ENCODE measurements around the gene FTL. TPM values are rescaled to one million over a fixed set of nuclear protein-coding genes. Genes with fewer than 3 reads are reported as not detected.

Gene FTL
- total RNA-seq, 2 experiments from 2014 or later: 616 to 627 TPM

- Mint-ChIP-seq H3K9me3 (no peaks in the 10 kb centered on the region), H3K27me3 (no peaks in the 10 kb centered on the region), H3K4me3 (no peak overlapping the region), H3K27ac (no peak overlapping the region), H3K36me3 (ENCODE audit: low read depth) (peaks cover 7% of the 10 kb centered on the region), H3K4me1 (ENCODE audit: low read depth) (no peaks in the 10 kb centered on the region)
- no peak for TF ChIP-seq CTCF (IDR thresholded peaks at IDR 0.05)
- Histone ChIP-seq H3K9me3 (ENCODE audit: control insufficient read depth in 1 of 2, insufficient read depth in 1 of 2, low read length in 2 of 2) (peaks cover 0 to 23% of the 10 kb centered on the region in 2 experiments), H3K4me1 (ENCODE audit: insufficient read depth, low read length) (no peaks in the 10 kb centered on the region), H3K36me3 (ENCODE audit: insufficient read depth, low read length) (no peaks in the 10 kb centered on the region), H3K27me3 (ENCODE audit: control insufficient read depth in 1 of 2, insufficient read depth in 2 of 2, low read length in 2 of 2) (no peaks in the 10 kb centered on the region), H3K27ac (ENCODE audit: low read depth in 1 of 2, low read length in 2 of 2) (no peak overlapping the region), H3K4me3 (ENCODE audit: low read length) (no peak overlapping the region)
- DNase-seq (no peak), ATAC-seq (ENCODE audit: poor library complexity) (no peak)
- intact Hi-C loops (cut with DNase I, micrococcal nuclease): no loop called here
- ChIA-PET POLR2A (no interaction called here), CTCF (no interaction called here)
These were observed 19.7 kb upstream of the FTL start for GRCh38 chr19:48945415-48945814.

DNA sequence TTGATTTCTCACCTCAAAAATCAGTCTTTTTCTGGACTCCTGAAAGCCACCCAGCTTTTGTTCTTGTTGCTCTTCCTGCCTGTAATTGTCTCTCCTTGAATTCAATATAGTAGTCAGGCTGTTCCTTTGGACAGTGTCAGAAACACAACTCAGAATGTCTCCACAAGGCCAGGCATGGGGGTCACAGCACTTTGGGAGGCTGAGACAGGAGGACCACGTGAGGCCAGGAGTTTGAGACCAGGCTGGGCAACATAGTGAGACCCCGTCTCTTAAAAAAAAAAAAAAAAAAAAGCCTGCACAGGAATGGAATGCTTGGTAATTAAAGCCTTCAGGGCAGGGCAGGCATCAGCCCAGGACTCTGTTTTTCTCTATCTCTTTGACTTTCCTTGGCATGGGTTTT, 19.3 kb upstream of the FTL start:
- no peaks in the 10 kb centered on the region for H3K27me3 ChIP-seq (ENCODE audit: control insufficient read depth in 1 of 2, insufficient read depth in 2 of 2, low read length in 2 of 2)
- no peak for ATAC-seq (ENCODE audit: poor library complexity)
- H3K4me1 ChIP-seq (ENCODE audit: insufficient read depth, low read length): no peaks in the 10 kb centered on the region
- H3K4me1 Mint-ChIP-seq (ENCODE audit: low read depth): no peaks in the 10 kb centered on the region
- no peak overlapping the region for H3K27ac ChIP-seq (ENCODE audit: low read depth in 1 of 2, low read length in 2 of 2)
- no peaks in the 10 kb centered on the region for H3K27me3 Mint-ChIP-seq
- H3K4me3 ChIP-seq (ENCODE audit: low read length): no peak overlapping the region
- POLR2A ChIA-PET: no interaction called here
- no peaks in the 10 kb centered on the region for H3K36me3 ChIP-seq (ENCODE audit: insufficient read depth, low read length)
- no peaks in the 10 kb centered on the region for H3K9me3 Mint-ChIP-seq
- no peak overlapping the region for H3K27ac Mint-ChIP-seq
- peaks cover 7% of the 10 kb centered on the region for H3K36me3 Mint-ChIP-seq (ENCODE audit: low read depth)
- DNase-seq: no peak
- CTCF ChIA-PET: no interaction called here
- H3K4me3 Mint-ChIP-seq: no peak overlapping the region
- TF ChIP-seq CTCF (IDR thresholded peaks at IDR 0.05): no peak
- H3K9me3 ChIP-seq (ENCODE audit: control insufficient read depth in 1 of 2, insufficient read depth in 1 of 2, low read length in 2 of 2): peaks cover 0 to 19% of the 10 kb centered on the region in 2 experiments
- intact Hi-C loops (cut with DNase I, micrococcal nuclease): no loop called here

- POLR2A ChIA-PET: no interaction called here
These were observed 18.4 kb upstream of the FTL start for GRCh38 chr19:48946463-48947257.

More at GRCh38 chr19:48946463-48947257, 18.4 kb upstream of the FTL start:
- DNase-seq (no peak), ATAC-seq (ENCODE audit: poor library complexity) (no peak)
- CTCF ChIA-PET: no interaction called here
- Histone ChIP-seq H3K36me3 (ENCODE audit: insufficient read depth, low read length) (no peaks in the 10 kb centered on the region), H3K4me1 (ENCODE audit: insufficient read depth, low read length) (no peaks in the 10 kb centered on the region), H3K27ac (ENCODE audit: low read depth in 1 of 2, low read length in 2 of 2) (no peak overlapping the region), H3K27me3 (ENCODE audit: control insufficient read depth in 1 of 2, insufficient read depth in 2 of 2, low read length in 2 of 2) (no peaks in the 10 kb centered on the region), H3K9me3 (ENCODE audit: control insufficient read depth in 1 of 2, insufficient read depth in 1 of 2, low read length in 2 of 2) (peaks cover 0 to 16% of the 10 kb centered on the region in 2 experiments), H3K4me3 (ENCODE audit: low read length) (no peak overlapping the region)
- intact Hi-C loops (cut with DNase I, micrococcal nuclease): no loop called here
- Mint-ChIP-seq H3K4me1 (ENCODE audit: low read depth) (no peaks in the 10 kb centered on the region), H3K4me3 (no peak overlapping the region), H3K36me3 (ENCODE audit: low read depth) (no peaks in the 10 kb centered on the region), H3K27me3 (no peaks in the 10 kb centered on the region), H3K27ac (no peak overlapping the region), H3K9me3 (no peaks in the 10 kb centered on the region)
- no peak for TF ChIP-seq CTCF (IDR thresholded peaks at IDR 0.05)

Data from CD4-positive, alpha-beta T cell (primary cell).